Measurements from ENCODE around the gene CDH23. TPM values are rescaled to one million over a fixed set of nuclear protein-coding genes. Genes with fewer than 3 reads are reported as not detected.

The CDH23 gene
- total and polyA plus RNA-seq, 9 of the 15 experiments (the other 6 are each of a cell fraction or from before 2014, with no cell fraction given) = 0.18 to 1.2 (median 0.47) TPM

DNA sequence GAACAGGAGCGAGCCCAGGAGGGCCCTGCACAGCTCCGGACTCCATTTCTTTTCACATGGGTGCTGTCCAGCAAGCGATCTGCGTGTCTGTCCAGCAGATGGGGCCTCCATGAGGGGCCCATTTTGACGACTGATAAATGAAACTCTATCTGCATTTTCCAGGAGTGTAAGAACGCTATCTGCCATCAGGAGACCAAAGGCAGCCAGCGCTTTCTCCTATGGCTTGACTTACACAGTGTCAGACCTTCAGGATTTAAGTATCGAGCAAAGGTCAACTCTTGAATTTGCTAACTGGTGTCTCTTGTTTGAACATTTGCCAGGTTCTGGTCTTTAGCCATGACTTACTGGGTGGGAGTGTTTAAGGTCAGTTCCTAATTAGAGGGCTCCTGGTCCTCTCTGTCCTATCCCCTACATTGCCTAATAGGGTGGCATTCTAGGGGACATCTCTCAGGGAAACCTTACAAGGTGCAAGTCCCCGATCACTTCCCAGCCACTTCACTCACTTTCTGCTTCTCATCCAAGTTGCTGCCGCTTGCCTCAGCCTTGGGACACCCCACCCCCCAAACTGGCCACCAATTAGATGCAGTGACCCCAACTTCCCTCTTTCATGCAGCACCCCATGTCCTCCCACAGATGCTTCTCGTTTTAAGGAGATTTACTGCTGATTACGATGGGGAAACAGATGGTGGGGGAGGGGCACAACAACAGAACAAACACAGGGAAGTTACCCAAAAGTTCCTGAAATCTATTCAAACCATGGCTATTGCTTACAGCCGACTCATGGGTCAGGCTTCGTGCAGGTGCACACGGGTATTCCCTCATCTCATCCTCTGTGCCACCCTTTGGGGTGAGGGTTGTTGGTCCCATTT is 356.6 kb downstream of the CDH23 start (continued):
- TF ChIP-seq, protein P1, sequence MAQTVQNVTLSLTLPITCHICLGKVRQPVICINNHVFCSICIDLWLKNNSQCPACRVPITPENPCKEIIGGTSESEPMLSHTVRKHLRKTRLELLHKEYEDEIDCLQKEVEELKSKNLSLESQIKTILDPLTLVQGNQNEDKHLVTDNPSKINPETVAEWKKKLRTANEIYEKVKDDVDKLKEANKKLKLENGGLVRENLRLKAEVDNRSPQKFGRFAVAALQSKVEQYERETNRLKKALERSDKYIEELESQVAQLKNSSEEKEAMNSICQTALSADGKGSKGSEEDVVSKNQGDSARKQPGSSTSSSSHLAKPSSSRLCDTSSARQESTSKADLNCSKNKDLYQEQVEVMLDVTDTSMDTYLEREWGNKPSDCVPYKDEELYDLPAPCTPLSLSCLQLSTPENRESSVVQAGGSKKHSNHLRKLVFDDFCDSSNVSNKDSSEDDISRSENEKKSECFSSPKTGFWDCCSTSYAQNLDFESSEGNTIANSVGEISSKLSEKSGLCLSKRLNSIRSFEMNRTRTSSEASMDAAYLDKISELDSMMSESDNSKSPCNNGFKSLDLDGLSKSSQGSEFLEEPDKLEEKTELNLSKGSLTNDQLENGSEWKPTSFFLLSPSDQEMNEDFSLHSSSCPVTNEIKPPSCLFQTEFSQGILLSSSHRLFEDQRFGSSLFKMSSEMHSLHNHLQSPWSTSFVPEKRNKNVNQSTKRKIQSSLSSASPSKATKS (CRISPR knock-in tag; IDR thresholded peaks at IDR 0.05) = no peak; the same call in 1 of the 2 replicates
- TF ChIP-seq, protein P2, sequence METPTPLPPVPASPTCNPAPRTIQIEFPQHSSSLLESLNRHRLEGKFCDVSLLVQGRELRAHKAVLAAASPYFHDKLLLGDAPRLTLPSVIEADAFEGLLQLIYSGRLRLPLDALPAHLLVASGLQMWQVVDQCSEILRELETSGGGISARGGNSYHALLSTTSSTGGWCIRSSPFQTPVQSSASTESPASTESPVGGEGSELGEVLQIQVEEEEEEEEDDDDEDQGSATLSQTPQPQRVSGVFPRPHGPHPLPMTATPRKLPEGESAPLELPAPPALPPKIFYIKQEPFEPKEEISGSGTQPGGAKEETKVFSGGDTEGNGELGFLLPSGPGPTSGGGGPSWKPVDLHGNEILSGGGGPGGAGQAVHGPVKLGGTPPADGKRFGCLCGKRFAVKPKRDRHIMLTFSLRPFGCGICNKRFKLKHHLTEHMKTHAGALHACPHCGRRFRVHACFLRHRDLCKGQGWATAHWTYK (CRISPR knock-in tag; IDR thresholded peaks at IDR 0.05) = peak; percentile 16; the same call in 1 of the 2 replicates
- TF ChIP-seq GATA2 (CRISPR knock-in tag; IDR thresholded peaks at IDR 0.05) = peak; percentile 93
- no peak for TF ChIP-seq CSDE1 (IDR thresholded peaks at IDR 0.05)
- TF ChIP-seq ZNF445 (CRISPR knock-in tag; IDR thresholded peaks at IDR 0.05; ENCODE audit: low read depth) = no peak
- no peak for TF ChIP-seq ILK (tag; IDR thresholded peaks at IDR 0.05; ENCODE audit: borderline replicate concordance, low read depth)
- TF ChIP-seq MXI1 (IDR thresholded peaks at IDR 0.05; ENCODE audit: low read depth, low read length) = no peak
- TF ChIP-seq RBFOX2 (IDR thresholded peaks at IDR 0.05; ENCODE audit: low read depth, low read length) = no peak
- peak in 1 of 2 experiments; percentile 71; a peak in 1 of 4 replicates for TF ChIP-seq TBL1XR1 (IDR thresholded peaks at IDR 0.05; ENCODE audit: low read length in 2 of 2)
- peak; percentile 49; the same call in 1 of the 2 replicates for TF ChIP-seq ZNF644 (tag; IDR thresholded peaks at IDR 0.05; ENCODE audit: low read depth)
- no peak for TF ChIP-seq DIDO1 (tag; IDR thresholded peaks at IDR 0.05; ENCODE audit: low read depth)
- 0 out of 2 replicates have a peak, but pooled peaks have one; percentile 3 for TF ChIP-seq JUN (IDR thresholded peaks at IDR 0.05; ENCODE audit: borderline replicate concordance, low read depth, low read length)
- TF ChIP-seq JUN (CRISPR knock-in tag; IDR thresholded peaks at IDR 0.05; ENCODE audit: borderline replicate concordance) = peak; percentile 86; the same call in 1 of the 2 replicates
- TF ChIP-seq, protein P3, sequence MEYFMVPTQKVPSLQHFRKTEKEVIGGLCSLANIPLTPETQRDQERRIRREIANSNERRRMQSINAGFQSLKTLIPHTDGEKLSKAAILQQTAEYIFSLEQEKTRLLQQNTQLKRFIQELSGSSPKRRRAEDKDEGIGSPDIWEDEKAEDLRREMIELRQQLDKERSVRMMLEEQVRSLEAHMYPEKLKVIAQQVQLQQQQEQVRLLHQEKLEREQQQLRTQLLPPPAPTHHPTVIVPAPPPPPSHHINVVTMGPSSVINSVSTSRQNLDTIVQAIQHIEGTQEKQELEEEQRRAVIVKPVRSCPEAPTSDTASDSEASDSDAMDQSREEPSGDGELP (CRISPR knock-in tag; IDR thresholded peaks at IDR 0.05; ENCODE audit: borderline replicate concordance) = peak; percentile 84
- TF ChIP-seq NONO (IDR thresholded peaks at IDR 0.05; ENCODE audit: low read depth in 2 of 2, low read length in 1 of 2) = peak in 1 of 2 experiments; percentile 17; a peak in 1 of 4 replicates
- TF ChIP-seq HMG20A (CRISPR knock-in tag; conservative IDR thresholded peaks at IDR 0.05) = no peak
- TF ChIP-seq TFAM (CRISPR knock-in tag; conservative IDR thresholded peaks at IDR 0.05) = no peak
- TF ChIP-seq CBX8 (IDR thresholded peaks at IDR 0.05; ENCODE audit: borderline replicate concordance, extremely low read depth, low read depth, low read length, poor library complexity, severe bottlenecking) = no peak
- TF ChIP-seq, protein P4, sequence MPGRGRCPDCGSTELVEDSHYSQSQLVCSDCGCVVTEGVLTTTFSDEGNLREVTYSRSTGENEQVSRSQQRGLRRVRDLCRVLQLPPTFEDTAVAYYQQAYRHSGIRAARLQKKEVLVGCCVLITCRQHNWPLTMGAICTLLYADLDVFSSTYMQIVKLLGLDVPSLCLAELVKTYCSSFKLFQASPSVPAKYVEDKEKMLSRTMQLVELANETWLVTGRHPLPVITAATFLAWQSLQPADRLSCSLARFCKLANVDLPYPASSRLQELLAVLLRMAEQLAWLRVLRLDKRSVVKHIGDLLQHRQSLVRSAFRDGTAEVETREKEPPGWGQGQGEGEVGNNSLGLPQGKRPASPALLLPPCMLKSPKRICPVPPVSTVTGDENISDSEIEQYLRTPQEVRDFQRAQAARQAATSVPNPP (IDR thresholded peaks at IDR 0.05; ENCODE audit: borderline replicate concordance, insufficient read depth, insufficient read length) = no peak
